ENCODE results near the gene CAMK1D. TPM values are rescaled to one million over a fixed set of nuclear protein-coding genes. Genes with fewer than 3 reads are reported as not detected.

Gene CAMK1D
- total RNA-seq, 2 donors from 2014 or later, result 4.5 to 7.8 TPM

- no peak for DNase-seq
- no peak overlapping the region for H3K4me3 ChIP-seq (ENCODE audit: low read length)
- no peak overlapping the region for H3K27ac ChIP-seq (ENCODE audit: low read depth, low read length)
- H3K4me3 Mint-ChIP-seq, result no peak overlapping the region
- H3K27ac Mint-ChIP-seq, result no peak overlapping the region
- H3K4me1 Mint-ChIP-seq, result peaks cover 26% of the 10 kb centered on the region
- no peaks in the 10 kb centered on the region for H3K27me3 ChIP-seq (ENCODE audit: control insufficient read depth, insufficient read depth, low read length, poor library complexity, severe bottlenecking)
- H3K36me3 ChIP-seq (ENCODE audit: control insufficient read depth, insufficient read depth, low read length), result no peaks in the 10 kb centered on the region
- H3K27me3 Mint-ChIP-seq (ENCODE audit: insufficient read depth), result no peaks in the 10 kb centered on the region
- WGBS, 2 experiments (ENCODE audit: insufficient coverage in 1 of 2, insufficient read length in 1 of 2), result 80 to 94% methylated on average over 4 to 11 of the region's 11 CpGs
- H3K4me1 ChIP-seq (ENCODE audit: control insufficient read depth, insufficient read depth, low read length), result no peaks in the 10 kb centered on the region
- H3K36me3 Mint-ChIP-seq (ENCODE audit: low read depth), result no peaks in the 10 kb centered on the region
- no peaks in the 10 kb centered on the region for H3K9me3 Mint-ChIP-seq
- no peak overlapping the region for H3K9ac ChIP-seq (ENCODE audit: extremely low read depth, low read length, poor library complexity, severe bottlenecking)
- H3K9me3 ChIP-seq (ENCODE audit: control insufficient read depth, low read length), result no peaks in the 10 kb centered on the region
- TF ChIP-seq CTCF (conservative IDR thresholded peaks at IDR 0.05), result no peak
Measured at GRCh38 chr10:12638781-12639180, 289.4 kb downstream of the CAMK1D start.

GRCh38 chr10:12639996-12640944, 290.9 kb downstream of the CAMK1D start:
- Histone ChIP-seq H3K27ac (ENCODE audit: low read depth, low read length) (no peak overlapping the region), H3K27me3 (ENCODE audit: control insufficient read depth, insufficient read depth, low read length, poor library complexity, severe bottlenecking) (no peaks in the 10 kb centered on the region), H3K4me3 (ENCODE audit: low read length) (no peak overlapping the region), H3K4me1 (ENCODE audit: control insufficient read depth, insufficient read depth, low read length) (no peaks in the 10 kb centered on the region), H3K9ac (ENCODE audit: extremely low read depth, low read length, poor library complexity, severe bottlenecking) (no peak overlapping the region), H3K9me3 (ENCODE audit: control insufficient read depth, low read length) (no peaks in the 10 kb centered on the region), H3K36me3 (ENCODE audit: control insufficient read depth, insufficient read depth, low read length) (no peaks in the 10 kb centered on the region)
- Mint-ChIP-seq H3K27ac (no peak overlapping the region), H3K4me1 (peaks cover 26% of the 10 kb centered on the region), H3K36me3 (ENCODE audit: low read depth) (no peaks in the 10 kb centered on the region), H3K9me3 (no peaks in the 10 kb centered on the region), H3K4me3 (no peak overlapping the region), H3K27me3 (ENCODE audit: insufficient read depth) (no peaks in the 10 kb centered on the region)
- no peak for DNase-seq
- TF ChIP-seq CTCF (conservative IDR thresholded peaks at IDR 0.05), result no peak
- 91 to 92% methylated on average over 10 to 12 of the region's 12 CpGs for WGBS, 2 experiments (ENCODE audit: insufficient coverage in 1 of 2, insufficient read length in 1 of 2)

GRCh38 chr10:12642036-12642435, 292.7 kb downstream of the CAMK1D start:
- Histone ChIP-seq H3K27ac (ENCODE audit: low read depth, low read length) (no peak overlapping the region), H3K9me3 (ENCODE audit: control insufficient read depth, low read length) (no peaks in the 10 kb centered on the region), H3K36me3 (ENCODE audit: control insufficient read depth, insufficient read depth, low read length) (no peaks in the 10 kb centered on the region), H3K9ac (ENCODE audit: extremely low read depth, low read length, poor library complexity, severe bottlenecking) (no peak overlapping the region), H3K4me3 (ENCODE audit: low read length) (no peak overlapping the region), H3K27me3 (ENCODE audit: control insufficient read depth, insufficient read depth, low read length, poor library complexity, severe bottlenecking) (no peaks in the 10 kb centered on the region), H3K4me1 (ENCODE audit: control insufficient read depth, insufficient read depth, low read length) (no peaks in the 10 kb centered on the region)
- H3K36me3 Mint-ChIP-seq (ENCODE audit: low read depth), result no peaks in the 10 kb centered on the region
- H3K27me3 Mint-ChIP-seq (ENCODE audit: insufficient read depth), result no peaks in the 10 kb centered on the region
- DNase-seq, result no peak
- TF ChIP-seq CTCF (conservative IDR thresholded peaks at IDR 0.05), result no peak
- no peak overlapping the region for H3K27ac Mint-ChIP-seq
- WGBS, 2 experiments (ENCODE audit: insufficient coverage in 1 of 2, insufficient read length in 1 of 2), result 92 to 96% methylated on average over 4 to 7 of the region's 7 CpGs
- H3K4me1 Mint-ChIP-seq, result peaks cover 26% of the 10 kb centered on the region
- no peak overlapping the region for H3K4me3 Mint-ChIP-seq
- no peaks in the 10 kb centered on the region for H3K9me3 Mint-ChIP-seq

Data from endodermal cell (in vitro differentiated cells).